B cell (primary cell): ENCODE measurements around the gene CKS2. TPM values are rescaled to one million over a fixed set of nuclear protein-coding genes. Genes with fewer than 3 reads are reported as not detected.
A peak's percentile ranks its signal among the peaks of the same experiment; 100 is the strongest.

Experiments
- ATAC-seq: fragments of 200-7000 bp; cut with Tn5 transposase; one replicate; pipeline ENCODE4 v1.10.0; 2021; ENCODE audit warnings: low read depth, mild to moderate bottlenecking, moderate number of reproducible peaks, moderate library complexity
- CTCF ChIA-PET: fragments of 350-600 bp; sonication (Branson Sonifier 250); formaldehyde crosslinking; loops from one replicate; lab custom pipeline; 2021; ENCODE audit warnings: antibody characterized with exemption, inconsistent platforms; lab: Charles Lee
- POLR2A ChIA-PET: fragments of 350-600 bp; sonication (Branson Sonifier 250); formaldehyde crosslinking; loops from one replicate; lab custom pipeline; 2021; ENCODE audit warnings: antibody characterized with exemption; lab: Charles Lee
- DNase-seq: peaks from one replicate; pipeline ENCODE4 v3.0.0; 2013
- H2AFZ ChIP-seq: 2 replicates; pipeline ENCODE4 v1.6.1; 2012; ENCODE audit warnings: mild to moderate bottlenecking, low read depth, low read length; ENCODE audit not compliant: insufficient read depth, poor library complexity, severe bottlenecking
- H3K27ac ChIP-seq, 2 donors: 1 replicate in 1 of 2; 2 replicates in 1 of 2; pipeline ENCODE4 v1.5.1; 2012 to 2013; ENCODE audit warnings: low read length in 2 of 2, mild to moderate bottlenecking in 2 of 2, moderate library complexity in 1 of 2
- H3K27me3 ChIP-seq, 4 experiments: fragments of 200-600 bp in 1 of 4; sonication (generic) in 1 of 4; replicated peaks in 1 of 4; 1 replicate in 2 of 4; 2 replicates in 2 of 4; pipeline versions ENCODE4 v1.6.1 to v1.7.0; 2013 to 2016; ENCODE audit warnings: low read length in 3 of 4, mild to moderate bottlenecking in 2 of 4, mixed read lengths in 1 of 4, moderate library complexity in 1 of 4; ENCODE audit not compliant: insufficient read depth in 4 of 4, control insufficient read depth in 3 of 4; ENCODE audit errors: control extremely low read depth in 1 of 4
- H3K36me3 ChIP-seq, 2 experiments: replicated peaks in 1 of 2; 1 replicate in 1 of 2; 2 replicates in 1 of 2; pipeline versions ENCODE4 v1.6.1 to v1.7.1; 2013; ENCODE audit warnings: low read length in 1 of 2; ENCODE audit not compliant: insufficient read depth in 2 of 2, control insufficient read depth in 1 of 2; ENCODE audit errors: control extremely low read depth in 1 of 2, extremely low read depth in 1 of 2
- H3K4me1 ChIP-seq, 2 donors: fragments of 200-600 bp in 1 of 2; sonication (generic) in 1 of 2; 1 replicate in 1 of 2; 2 replicates in 1 of 2; pipeline versions ENCODE4 v1.5.1 to v1.6.1; 2013 to 2017; ENCODE audit warnings: low read length in 2 of 2; ENCODE audit not compliant: control insufficient read depth in 2 of 2, insufficient read depth in 2 of 2
- H3K4me2 ChIP-seq: replicated peaks from 2 replicates; pipeline ENCODE3; 2012; ENCODE audit warnings: mild to moderate bottlenecking, low read depth, low read length; ENCODE audit not compliant: poor library complexity, severe bottlenecking
- H3K4me3 ChIP-seq, 5 experiments: fragments of 200-600 bp in 1 of 5; sonication (generic) in 1 of 5; 1 replicate in 3 of 5; 2 replicates in 2 of 5; pipeline versions ENCODE4 v1.5.1 to v1.7.0; 2011 to 2016; ENCODE audit warnings: low read length in 4 of 5, mild to moderate bottlenecking in 4 of 5, low read depth in 2 of 5, control low read depth in 1 of 5, moderate library complexity in 1 of 5; ENCODE audit not compliant: insufficient read depth in 1 of 5; ENCODE audit errors: control extremely low read depth in 1 of 5, extremely low read depth in 1 of 5
- H3K79me2 ChIP-seq: fragments of 200-600 bp; sonication (generic); one replicate; pipeline ENCODE4 v1.6.0; 2016; ENCODE audit warnings: low read length; ENCODE audit not compliant: control insufficient read depth, insufficient read depth
- H3K9ac ChIP-seq: fragments of 200-600 bp; sonication (generic); 2 replicates; pipeline ENCODE4 v1.6.1; 2017; ENCODE audit warnings: mild to moderate bottlenecking, low read length, moderate library complexity
- H3K9me3 ChIP-seq, 3 donors: one replicate each; pipeline versions ENCODE4 v1.6.1 to v1.7.1; 2013; ENCODE audit warnings: low read length in 2 of 3; ENCODE audit not compliant: control insufficient read depth in 2 of 3, insufficient read depth in 1 of 3; ENCODE audit errors: control extremely low read depth in 1 of 3
- H4K20me1 ChIP-seq: 2 replicates; pipeline ENCODE4 v1.6.0; 2012; ENCODE audit warnings: mild to moderate bottlenecking, low read length; ENCODE audit not compliant: insufficient read depth, control insufficient read depth, poor library complexity, severe bottlenecking
- H3K27ac Mint-ChIP-seq: one replicate; pipeline ENCODE4 v1.8.0; 2021; ENCODE audit warnings: mixed read lengths
- H3K27me3 Mint-ChIP-seq: one replicate; pipeline ENCODE4 v1.8.0; 2021; ENCODE audit warnings: mixed read lengths
- H3K4me1 Mint-ChIP-seq: one replicate; pipeline ENCODE4 v1.8.0; 2021; ENCODE audit warnings: mixed read lengths
- H3K4me3 Mint-ChIP-seq: one replicate; pipeline ENCODE4 v1.8.0; 2021; ENCODE audit warnings: mixed read lengths
- H3K9me3 Mint-ChIP-seq: one replicate; pipeline ENCODE4 v1.8.0; 2022; ENCODE audit warnings: mixed read lengths; ENCODE audit not compliant: insufficient read depth
- CTCF ChIP-seq: fragments of 200-600 bp; IDR thresholded peaks from one replicate; pipeline ENCODE4 v1.8.0; 2022; ENCODE audit warnings: antibody characterized with exemption, mild to moderate bottlenecking
- EZH2 ChIP-seq: IDR thresholded peaks from 2 replicates; pipeline ENCODE4 v1.6.1; 2012; ENCODE audit warnings: borderline replicate concordance, low read depth, mild to moderate bottlenecking, moderate library complexity, low read length; ENCODE audit not compliant: insufficient read depth, poor library complexity, severe bottlenecking
- WGBS: methylation state at CpG from one replicate; pipeline ENCODE4 v1.1.5; 2013; ENCODE audit warnings: missing lambda C conversion rate; ENCODE audit not compliant: insufficient coverage; 5-methylcytosine and 5-hydroxymethylcytosine counted together
- intact Hi-C: fragments of 100-400 bp; cut with micrococcal nuclease; formaldehyde crosslinking; loops from one replicate; pipeline ENCODE4 v1.10.0; 2022
- polyA plus RNA-seq: library from polyadenylated mRNA; depleted of rRNA; stranded (reverse); fragments of >200 nt; gene quantifications from 2 replicates; pipeline ENCODE4 v1.2.3, GENCODE V29; 2012
- total RNA-seq, 2 donors: library from RNA; stranded (reverse); fragments of 120-200 nt in 1 of 2; gene quantifications; 1 replicate in 1 of 2; 2 replicates in 1 of 2; pipeline versions ENCODE4 v1.2.3 to v1.2.4, GENCODE V29; 2013 to 2022

Gene CKS2
- total and polyA plus RNA-seq, 2 donors (not counting 1 experiment from before 2014, with no cell fraction given): 11.5 to 64.4 TPM

DNA sequence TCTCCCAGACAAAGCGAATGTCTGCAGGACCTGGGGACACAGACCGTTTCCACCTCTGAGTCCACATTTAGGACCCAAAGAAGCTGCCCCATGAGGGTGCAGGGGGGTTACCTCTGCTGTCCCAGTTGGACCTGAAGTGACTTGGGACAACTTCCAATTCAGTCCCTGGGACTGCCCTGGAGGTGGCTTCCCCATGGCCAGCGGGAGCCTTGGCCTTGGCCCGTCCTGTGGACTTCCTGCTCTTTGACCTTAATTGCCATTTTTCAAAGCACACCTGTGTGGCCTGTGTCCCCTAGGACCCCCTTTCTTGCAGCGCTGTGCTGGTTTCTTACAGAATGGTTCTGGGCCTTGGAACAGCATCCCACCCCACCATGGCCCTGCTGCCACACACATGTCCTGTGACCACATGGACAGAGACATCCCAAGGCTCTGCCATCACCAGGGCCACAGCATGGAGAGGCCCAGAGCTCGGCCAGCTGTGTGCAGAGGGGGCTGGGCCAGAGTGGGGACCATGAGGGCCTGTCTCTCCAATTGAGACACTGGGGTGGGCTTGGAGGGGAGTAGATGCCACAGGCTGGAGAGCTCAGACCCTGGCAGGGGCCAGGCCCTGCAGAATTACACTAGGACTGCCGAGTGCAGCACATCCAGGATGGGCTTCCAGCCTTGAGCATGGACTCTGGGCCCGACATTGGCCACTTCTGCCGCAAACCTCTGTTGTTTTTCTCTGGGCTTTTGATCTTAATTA is 53.1 kb downstream of the CKS2 start:
- Histone ChIP-seq H3K27me3 (no peaks in the 10 kb centered on the region), H3K79me2 (peaks cover 5% of the 10 kb centered on the region), H3K36me3 (peaks cover 4 to 40% of the 10 kb centered on the region in 2 experiments), H3K27ac (no peak overlapping the region), H2AFZ (no peak overlapping the region), H3K9me3 (no peaks in the 10 kb centered on the region), H3K4me3 (no peak overlapping the region), H4K20me1 (no peaks in the 10 kb centered on the region), H3K4me1 (no peaks in the 10 kb centered on the region), H3K4me2 (no peak overlapping the region), H3K9ac (no peak overlapping the region)
- intact Hi-C loops: no loop called here
- H3K9me3 Mint-ChIP-seq: no peaks in the 10 kb centered on the region
- H3K4me1 Mint-ChIP-seq: no peaks in the 10 kb centered on the region
- CTCF ChIA-PET: interaction anchor here (1.5 kb wide), 1 partner anchor 185 kb away, joined by 4 read pairs; no protein-coding TSS in a partner anchor
- TF ChIP-seq CTCF (no peak), EZH2 (no peak)
- POLR2A ChIA-PET: no interaction called here
- no peaks in the 10 kb centered on the region for H3K27me3 Mint-ChIP-seq
- H3K4me3 Mint-ChIP-seq: no peak overlapping the region
- peak overlapping the region; percentile 6 for H3K27ac Mint-ChIP-seq
- DNase-seq (no peak), ATAC-seq (no peak)
- 96% methylated on average over 6 of the region's 9 CpGs for WGBS
